Loucy (cell line): ENCODE results near the gene YES1.

Source experiments
- EZH2phosphoT487 ChIP-seq: fragments of 200-600 bp; IDR thresholded peaks from 2 replicates; pipeline ENCODE4 v1.6.1; 2018; ENCODE audit warnings: antibody characterized with exemption, mild to moderate bottlenecking, moderate library complexity, borderline replicate concordance
- TF ChIP-seq, protein P1 (sequence below): fragments of 200-600 bp; sonication (generic); conservative IDR thresholded peaks from 2 replicates; pipeline ENCODE4 v1.5.1; 2014; ENCODE audit warnings: mild to moderate bottlenecking, antibody characterized with exemption, low read length

DNA sequence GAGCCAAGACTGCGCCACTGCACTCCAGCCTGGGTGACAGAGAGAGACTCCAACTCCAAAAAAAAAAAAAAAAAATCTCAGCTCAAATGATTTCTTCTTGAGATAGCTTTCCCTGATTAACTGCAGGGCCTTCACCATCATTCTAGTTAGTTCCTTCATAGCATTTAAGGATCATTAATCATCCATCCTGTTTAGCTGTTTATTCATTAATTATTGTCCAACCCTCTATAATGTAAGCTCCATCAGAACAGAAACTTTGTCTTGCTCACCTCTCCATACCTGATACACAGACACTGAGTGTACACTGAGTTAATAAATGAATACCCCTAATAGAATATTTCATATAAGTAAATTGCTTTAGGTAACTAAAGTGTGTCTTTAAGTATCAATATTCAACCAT lies 57.4 kb downstream of the YES1 start:
- TF ChIP-seq, protein P1, sequence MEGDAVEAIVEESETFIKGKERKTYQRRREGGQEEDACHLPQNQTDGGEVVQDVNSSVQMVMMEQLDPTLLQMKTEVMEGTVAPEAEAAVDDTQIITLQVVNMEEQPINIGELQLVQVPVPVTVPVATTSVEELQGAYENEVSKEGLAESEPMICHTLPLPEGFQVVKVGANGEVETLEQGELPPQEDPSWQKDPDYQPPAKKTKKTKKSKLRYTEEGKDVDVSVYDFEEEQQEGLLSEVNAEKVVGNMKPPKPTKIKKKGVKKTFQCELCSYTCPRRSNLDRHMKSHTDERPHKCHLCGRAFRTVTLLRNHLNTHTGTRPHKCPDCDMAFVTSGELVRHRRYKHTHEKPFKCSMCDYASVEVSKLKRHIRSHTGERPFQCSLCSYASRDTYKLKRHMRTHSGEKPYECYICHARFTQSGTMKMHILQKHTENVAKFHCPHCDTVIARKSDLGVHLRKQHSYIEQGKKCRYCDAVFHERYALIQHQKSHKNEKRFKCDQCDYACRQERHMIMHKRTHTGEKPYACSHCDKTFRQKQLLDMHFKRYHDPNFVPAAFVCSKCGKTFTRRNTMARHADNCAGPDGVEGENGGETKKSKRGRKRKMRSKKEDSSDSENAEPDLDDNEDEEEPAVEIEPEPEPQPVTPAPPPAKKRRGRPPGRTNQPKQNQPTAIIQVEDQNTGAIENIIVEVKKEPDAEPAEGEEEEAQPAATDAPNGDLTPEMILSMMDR = no peak
- TF ChIP-seq EZH2phosphoT487 = no peak
